HG03280 (cell line): Measurements from ENCODE around the gene LPCAT1.
"Not testable (repeated sequence)": the region's sequence is repeated elsewhere in the genome, so short reads cannot be mapped to it uniquely, and the experiment has no call there.

Experiments
- ATAC-seq: cut with Tn5 transposase; IDR thresholded peaks from one replicate; pipeline ENCODE4 v1.9.1; 2021; ENCODE audit warnings: mild to moderate bottlenecking, moderate library complexity; ENCODE audit not compliant: unreplicated experiment

Gene LPCAT1

GRCh38 chr5:1523480-1523792 lies 324 bp downstream of the LPCAT1 start:
- peak; percentile 27 for ATAC-seq

- ATAC-seq: peak; percentile 10
Observed at GRCh38 chr5:1522601-1523479, 920 bp downstream of the LPCAT1 start.

GRCh38 chr5:1521671-1522600 lies 1.8 kb downstream of the LPCAT1 start:
- no peak for ATAC-seq

GRCh38 chr5:1520791-1521453 lies 2.8 kb downstream of the LPCAT1 start:
- no peak for ATAC-seq

GRCh38 chr5:1519631-1520210 lies 4.0 kb downstream of the LPCAT1 start:
- no peak for ATAC-seq

GRCh38 chr5:1517838-1518237 lies 5.9 kb downstream of the LPCAT1 start:
- no peak for ATAC-seq

GRCh38 chr5:1516615-1517601 lies 6.9 kb downstream of the LPCAT1 start:
- no peak for ATAC-seq

- ATAC-seq: no peak
Observed at GRCh38 chr5:1515921-1516571, 7.7 kb downstream of the LPCAT1 start.

GRCh38 chr5:1515311-1515920 lies 8.3 kb downstream of the LPCAT1 start:
- ATAC-seq: no peak

- ATAC-seq: not testable (repeated sequence)
Observed at GRCh38 chr5:1514819-1515310, 8.9 kb downstream of the LPCAT1 start.

GRCh38 chr5:1514027-1514818 lies 9.5 kb downstream of the LPCAT1 start:
- ATAC-seq: no peak

- ATAC-seq: no peak
Observed at GRCh38 chr5:1513326-1514026, 10.3 kb downstream of the LPCAT1 start.

- ATAC-seq: no peak
Observed at GRCh38 chr5:1512541-1513291, 11.0 kb downstream of the LPCAT1 start.

- ATAC-seq: no peak
Observed at GRCh38 chr5:1511651-1512540, 11.9 kb downstream of the LPCAT1 start.

- ATAC-seq: no peak
Observed at GRCh38 chr5:1511048-1511447, 12.7 kb downstream of the LPCAT1 start.

GRCh38 chr5:1510631-1511030 lies 13.1 kb downstream of the LPCAT1 start:
- no peak for ATAC-seq
